OCI-LY1 (cell line): ENCODE results near the gene ADAMTSL4.

Experiments used
- H2AFZ ChIP-seq: fragments of 200-600 bp; sonication (generic), shearing (Covaris generic); 2 replicates; pipeline ENCODE4 v1.6.0; 2014; ENCODE audit warnings: antibody characterized with exemption, mild to moderate bottlenecking, low read length
- H3F3A ChIP-seq: fragments of 200-600 bp; sonication (generic), shearing (Covaris generic); 2 replicates; pipeline ENCODE4 v1.6.0; 2014; ENCODE audit warnings: mild to moderate bottlenecking, antibody characterized with exemption, low read length, moderate library complexity; ENCODE audit not compliant: insufficient read depth
- H3K27ac ChIP-seq: fragments of 200-600 bp; sonication (generic); 2 replicates; pipeline ENCODE4 v1.5.1; 2014; ENCODE audit warnings: low read length, mixed run types, mild to moderate bottlenecking, low read depth; ENCODE audit not compliant: poor library complexity, severe bottlenecking
- H3K27me3 ChIP-seq: fragments of 200-600 bp; sonication (generic); 2 replicates; pipeline ENCODE4 v1.6.0; 2014; ENCODE audit warnings: antibody characterized with exemption, mild to moderate bottlenecking, low read length, moderate library complexity; ENCODE audit not compliant: insufficient read depth
- H3K36me3 ChIP-seq: fragments of 200-600 bp; sonication (generic); 2 replicates; pipeline ENCODE4 v1.6.1; 2014; ENCODE audit warnings: mild to moderate bottlenecking, antibody characterized with exemption, low read length, moderate library complexity, mixed read lengths; ENCODE audit not compliant: insufficient read depth
- H3K4me1 ChIP-seq: fragments of 200-600 bp; sonication (generic); 2 replicates; pipeline ENCODE4 v1.5.1; 2014; ENCODE audit warnings: mild to moderate bottlenecking, low read length, moderate library complexity; ENCODE audit not compliant: insufficient read depth, severe bottlenecking
- H3K4me2 ChIP-seq: fragments of 200-600 bp; sonication (generic), shearing (Covaris generic); 2 replicates; pipeline ENCODE4 v1.6.1; 2014; ENCODE audit warnings: low read length
- H3K4me3 ChIP-seq: fragments of 200-600 bp; sonication (generic); 2 replicates; pipeline ENCODE4 v1.5.1; 2014; ENCODE audit warnings: low read length, low read depth, mild to moderate bottlenecking, mixed read lengths; ENCODE audit not compliant: poor library complexity, severe bottlenecking
- H3K79me2 ChIP-seq: fragments of 200-600 bp; shearing (Covaris generic); 2 replicates; pipeline ENCODE4 v1.6.1; 2016; ENCODE audit warnings: mixed run types, low read length, mixed read lengths; ENCODE audit not compliant: insufficient read depth
- H3K9ac ChIP-seq: fragments of 200-600 bp; sonication (generic), shearing (Covaris generic); 2 replicates; pipeline ENCODE4 v1.6.1; 2014; ENCODE audit warnings: mild to moderate bottlenecking, low read length, mixed read lengths
- H3K9me2 ChIP-seq: fragments of 200-600 bp; sonication (generic), shearing (Covaris generic); 2 replicates; pipeline ENCODE4 v1.6.1; 2014; ENCODE audit warnings: low read depth, mild to moderate bottlenecking, low read length, mixed read lengths
- H3K9me3 ChIP-seq: fragments of 200-600 bp; shearing (Covaris generic); 2 replicates; pipeline ENCODE4 v1.6.1; 2014; ENCODE audit warnings: low read length, mixed read lengths
- H4K20me1 ChIP-seq: fragments of 200-600 bp; sonication (generic), shearing (Covaris generic); 2 replicates; pipeline ENCODE4 v1.6.0; 2016; ENCODE audit warnings: mild to moderate bottlenecking, low read length; ENCODE audit not compliant: insufficient read depth
- CTCF ChIP-seq: fragments of 200-600 bp; sonication (generic), shearing (Covaris generic); IDR thresholded peaks from 2 replicates; pipeline ENCODE4 v1.5.1; 2017; ENCODE audit warnings: mild to moderate bottlenecking, antibody characterized with exemption, low read length, moderate library complexity, mixed read lengths
- EZH2 ChIP-seq: fragments of 200-600 bp; sonication (generic), shearing (Covaris generic); IDR thresholded peaks from 2 replicates; pipeline ENCODE4 v1.8.0; 2017; ENCODE audit warnings: borderline replicate concordance, mixed run types, mild to moderate bottlenecking, antibody characterized with exemption, low read length, moderate library complexity, mixed read lengths

The ADAMTSL4 gene

DNA sequence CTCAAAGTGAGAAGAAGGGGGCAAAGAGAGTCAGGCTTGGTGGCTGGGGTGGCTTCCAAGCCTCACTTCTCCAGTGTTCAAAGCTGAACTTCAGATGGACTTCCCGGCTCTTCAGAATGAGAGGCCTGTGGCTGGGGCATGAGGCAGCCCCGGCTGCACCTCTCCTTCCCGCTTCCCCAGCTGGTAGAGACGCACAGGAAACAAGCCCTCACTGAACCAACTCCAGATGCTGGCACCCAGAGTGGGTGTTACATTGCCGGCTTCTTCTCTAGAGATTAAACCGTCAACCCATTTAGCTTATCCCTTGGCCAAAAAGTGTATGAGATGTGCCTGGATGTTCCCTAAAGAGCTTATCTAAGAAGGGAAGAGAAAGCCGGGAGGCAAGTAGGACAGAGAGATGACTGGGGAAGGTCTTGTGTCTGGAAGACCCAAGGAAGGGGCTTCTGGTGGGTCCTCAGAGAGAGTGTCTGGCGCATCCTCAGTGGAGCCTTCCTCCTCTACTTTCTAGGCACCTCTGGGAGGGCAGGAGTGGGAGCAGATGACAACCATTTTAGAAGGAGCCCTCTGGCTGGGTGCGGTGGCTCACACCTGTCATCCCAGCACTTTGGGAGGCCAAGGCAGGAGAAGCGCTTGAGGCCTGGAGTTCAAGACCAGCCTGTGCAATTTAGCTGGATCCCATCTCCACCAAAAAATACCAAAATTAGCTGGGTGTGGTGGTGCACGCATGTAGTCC lies 2.0 kb downstream of the ADAMTSL4 start:
- Histone ChIP-seq H3K4me3 (no peak overlapping the region), H3K4me2 (no peak overlapping the region), H3K27ac (no peak overlapping the region), H3F3A (no peaks in the 10 kb centered on the region; the same call in 1 of the 2 replicates), H3K27me3 (peaks cover 5% of the 10 kb centered on the region; the same call in 1 of the 2 replicates), H3K36me3 (no peaks in the 10 kb centered on the region), H4K20me1 (no peaks in the 10 kb centered on the region), H3K79me2 (no peaks in the 10 kb centered on the region), H3K9me3 (no peaks in the 10 kb centered on the region), H3K9me2 (no peaks in the 10 kb centered on the region), H3K4me1 (peaks cover 6% of the 10 kb centered on the region), H3K9ac (no peak overlapping the region), H2AFZ (no peak overlapping the region)
- TF ChIP-seq EZH2 (no peak), CTCF (no peak)

- H3K4me3 ChIP-seq, result no peak overlapping the region
Measured at GRCh38 chr1:150551784-150552127, 2.5 kb downstream of the ADAMTSL4 start.

GRCh38 chr1:150552128-150552910 lies 3.1 kb downstream of the ADAMTSL4 start:
- Histone ChIP-seq H3K79me2 (no peaks in the 10 kb centered on the region), H3K4me2 (no peak overlapping the region), H3K9me3 (no peaks in the 10 kb centered on the region), H4K20me1 (no peaks in the 10 kb centered on the region), H3F3A (no peaks in the 10 kb centered on the region; the same call in 1 of the 2 replicates), H3K27me3 (peaks cover 5% of the 10 kb centered on the region; the same call in 1 of the 2 replicates), H3K36me3 (no peaks in the 10 kb centered on the region), H3K9ac (no peak overlapping the region), H3K4me1 (peaks cover 6% of the 10 kb centered on the region), H3K27ac (no peak overlapping the region), H2AFZ (no peak overlapping the region), H3K9me2 (no peaks in the 10 kb centered on the region), H3K4me3 (no peak overlapping the region)
- TF ChIP-seq CTCF (no peak), EZH2 (no peak)

More at GRCh38 chr1:150551784-150552127, 2.5 kb downstream of the ADAMTSL4 start:
- Histone ChIP-seq H2AFZ (no peak overlapping the region), H3F3A (no peaks in the 10 kb centered on the region; the same call in 1 of the 2 replicates), H3K9me2 (no peaks in the 10 kb centered on the region), H4K20me1 (no peaks in the 10 kb centered on the region), H3K4me1 (peaks cover 6% of the 10 kb centered on the region), H3K4me2 (no peak overlapping the region), H3K9me3 (no peaks in the 10 kb centered on the region), H3K36me3 (no peaks in the 10 kb centered on the region), H3K27ac (no peak overlapping the region), H3K79me2 (no peaks in the 10 kb centered on the region), H3K27me3 (peaks cover 5% of the 10 kb centered on the region; the same call in 1 of the 2 replicates), H3K9ac (no peak overlapping the region)
- TF ChIP-seq CTCF, result no peak
- TF ChIP-seq EZH2, result no peak
